GM12891 (cell line): Measurements from ENCODE around the gene APOB.

Experiments
- DNase-seq: peaks from one replicate; pipeline ENCODE4 v3.0.0; 2011; ENCODE audit warnings: low spot score; ENCODE audit not compliant: insufficient read length
- FAIRE-seq: peaks from 2 replicates; lab custom pipeline; 2011; peaks lifted over from hg19 to GRCh38; lab: Jason Lieb, UNC
- PAX5 ChIP-seq: IDR thresholded peaks from 2 replicates; pipeline ENCODE4 v1.6.1; 2011; ENCODE audit warnings: low read length, moderate library complexity, mild to moderate bottlenecking; ENCODE audit not compliant: insufficient read depth, severe bottlenecking
- POLR2A ChIP-seq: IDR thresholded peaks from 2 replicates; pipeline ENCODE4 v1.6.1; 2011; ENCODE audit warnings: low read depth, low read length, control low read depth
- POLR2AphosphoS5 ChIP-seq: IDR thresholded peaks from 2 replicates; pipeline ENCODE4 v1.6.1; 2011; ENCODE audit warnings: low read depth, low read length, control low read depth
- POU2F2 ChIP-seq: IDR thresholded peaks from 2 replicates; pipeline ENCODE4 v1.6.1; 2011; ENCODE audit warnings: low read depth, mild to moderate bottlenecking, control low read depth, low read length, moderate library complexity
- SPI1 ChIP-seq: IDR thresholded peaks from 2 replicates; pipeline ENCODE4 v1.6.1; 2011; ENCODE audit warnings: low read depth, low read length, control low read depth
- TAF1 ChIP-seq: IDR thresholded peaks from 2 replicates; pipeline ENCODE4 v1.6.1; 2011; ENCODE audit warnings: low read depth, low read length, control low read depth

Gene APOB

GRCh38 chr2:21010813-21011439 lies 32.9 kb downstream of the APOB start:
- no peak for TF ChIP-seq TAF1
- no peak for TF ChIP-seq SPI1
- TF ChIP-seq PAX5, result no peak
- TF ChIP-seq POLR2AphosphoS5, result no peak
- TF ChIP-seq POLR2A, result no peak
- TF ChIP-seq POU2F2, result no peak
- FAIRE-seq (no peak), DNase-seq (no peak)

GRCh38 chr2:21009662-21010225 lies 34.1 kb downstream of the APOB start:
- TF ChIP-seq POU2F2 (no peak), PAX5 (no peak), TAF1 (no peak), SPI1 (no peak), POLR2A (no peak), POLR2AphosphoS5 (no peak)
- DNase-seq (no peak), FAIRE-seq (no peak)

GRCh38 chr2:21008790-21009661 lies 34.8 kb downstream of the APOB start:
- no peak for DNase-seq
- TF ChIP-seq POU2F2 (no peak), POLR2A (no peak), SPI1 (no peak), POLR2AphosphoS5 (no peak), TAF1 (no peak)
- FAIRE-seq, result no peak

- FAIRE-seq, result no peak
- no peak for DNase-seq
- no peak for TF ChIP-seq POLR2A
- no peak for TF ChIP-seq TAF1
- TF ChIP-seq POLR2AphosphoS5, result no peak
- TF ChIP-seq PAX5, result no peak
- TF ChIP-seq SPI1, result no peak
- TF ChIP-seq POU2F2, result no peak
Observed at GRCh38 chr2:21008014-21008789, 35.7 kb downstream of the APOB start.

GRCh38 chr2:21007129-21008013 lies 36.5 kb downstream of the APOB start:
- FAIRE-seq (no peak), DNase-seq (no peak)

GRCh38 chr2:21006423-21007128 lies 37.3 kb downstream of the APOB start:
- FAIRE-seq, result no peak
- no peak for TF ChIP-seq TAF1

More at GRCh38 chr2:21007129-21008013, 36.5 kb downstream of the APOB start:
- TF ChIP-seq POLR2A (no peak), POLR2AphosphoS5 (no peak), SPI1 (no peak), PAX5 (no peak), TAF1 (no peak), POU2F2 (no peak)

GRCh38 chr2:21005700-21006422 lies 38.0 kb downstream of the APOB start:
- DNase-seq, result no peak
- no peak for FAIRE-seq
- TF ChIP-seq POLR2AphosphoS5 (no peak), PAX5 (no peak), SPI1 (no peak), TAF1 (no peak), POLR2A (no peak), POU2F2 (no peak)

More at GRCh38 chr2:21006423-21007128, 37.3 kb downstream of the APOB start:
- no peak for DNase-seq
